Calu3 (cell line): Measurements from ENCODE around the gene LRRC52. TPM values are rescaled to one million over a fixed set of nuclear protein-coding genes. Genes with fewer than 3 reads are reported as not detected.

Experiments used
- Bru-seq: library from RNA; stranded (reverse); fragments of 400-500 nt; gene quantifications from one replicate; lab custom pipeline; 2021; lab: Mats Ljungman, UMichigan
- BruChase-seq, 2 experiments: library from RNA; stranded (reverse); fragments of 400-500 nt; gene quantifications; one replicate each; lab custom pipeline; 2021; lab: Mats Ljungman, UMichigan
- BruUV-seq: library from RNA; stranded (reverse); fragments of 400-500 nt; replicated peaks from 2 replicates; lab custom pipeline; 2021; lab: Mats Ljungman, UMichigan
- CTCF ChIA-PET: fragments of 300-600 bp; sonication (Branson Sonifier 250); formaldehyde crosslinking; loops from one replicate; lab custom pipeline; 2022; ENCODE audit warnings: antibody characterized with exemption; lab: Charles Lee
- DNase-seq: peaks from one replicate; pipeline ENCODE4 v3.0.0; 2022
- H3K27ac Mint-ChIP-seq: one replicate; pipeline ENCODE4 v1.8.0; 2022; ENCODE audit warnings: mixed read lengths; ENCODE audit not compliant: unreplicated experiment
- H3K27me3 Mint-ChIP-seq: one replicate; pipeline ENCODE4 v1.8.0; 2022; ENCODE audit warnings: mixed read lengths; ENCODE audit not compliant: unreplicated experiment
- H3K36me3 Mint-ChIP-seq: one replicate; pipeline ENCODE4 v1.8.0; 2022; ENCODE audit warnings: mild to moderate bottlenecking, moderate library complexity, mixed read lengths; ENCODE audit not compliant: insufficient read depth, unreplicated experiment
- H3K4me1 Mint-ChIP-seq: one replicate; pipeline ENCODE4 v1.8.0; 2022; ENCODE audit warnings: mild to moderate bottlenecking, low read depth, mixed read lengths; ENCODE audit not compliant: unreplicated experiment
- H3K4me3 Mint-ChIP-seq: one replicate; pipeline ENCODE4 v1.8.0; 2022; ENCODE audit warnings: mild to moderate bottlenecking, low read depth, moderate library complexity, mixed read lengths; ENCODE audit not compliant: unreplicated experiment
- H3K9me3 Mint-ChIP-seq: one replicate; pipeline ENCODE4 v1.8.0; 2022; ENCODE audit warnings: low read depth, mixed read lengths; ENCODE audit not compliant: unreplicated experiment
- CTCF ChIP-seq: fragments of 200-600 bp; IDR thresholded peaks from one replicate; pipeline ENCODE4 v1.8.0; 2022; ENCODE audit warnings: antibody characterized with exemption; ENCODE audit not compliant: unreplicated experiment
- intact Hi-C: fragments of 100-400 bp; cut with micrococcal nuclease; formaldehyde crosslinking; loops from one replicate; pipeline ENCODE4 v1.10.0; 2022; ENCODE audit not compliant: unreplicated experiment
- long read RNA-seq: library from polyadenylated mRNA; stranded (forward); transcript quantifications from one replicate; pipeline ENCODE4 v2.0.0, GENCODE V29; 2022
- total RNA-seq: library from RNA; stranded (reverse); gene quantifications from 2 replicates; pipeline ENCODE4 v1.2.3, GENCODE V29; 2022

LRRC52 gene
- not detected in 2 replicates for total RNA-seq
- percentile 5 among the genes with signal in this experiment for Bru-seq, nascent RNA
- not detected for BruChase-seq, experiment 1, labeled RNA remaining after a 6-hour chase
- BruChase-seq, experiment 2, labeled RNA remaining after a 2-hour chase: not detected
- long read RNA-seq: 0 reads

DNA sequence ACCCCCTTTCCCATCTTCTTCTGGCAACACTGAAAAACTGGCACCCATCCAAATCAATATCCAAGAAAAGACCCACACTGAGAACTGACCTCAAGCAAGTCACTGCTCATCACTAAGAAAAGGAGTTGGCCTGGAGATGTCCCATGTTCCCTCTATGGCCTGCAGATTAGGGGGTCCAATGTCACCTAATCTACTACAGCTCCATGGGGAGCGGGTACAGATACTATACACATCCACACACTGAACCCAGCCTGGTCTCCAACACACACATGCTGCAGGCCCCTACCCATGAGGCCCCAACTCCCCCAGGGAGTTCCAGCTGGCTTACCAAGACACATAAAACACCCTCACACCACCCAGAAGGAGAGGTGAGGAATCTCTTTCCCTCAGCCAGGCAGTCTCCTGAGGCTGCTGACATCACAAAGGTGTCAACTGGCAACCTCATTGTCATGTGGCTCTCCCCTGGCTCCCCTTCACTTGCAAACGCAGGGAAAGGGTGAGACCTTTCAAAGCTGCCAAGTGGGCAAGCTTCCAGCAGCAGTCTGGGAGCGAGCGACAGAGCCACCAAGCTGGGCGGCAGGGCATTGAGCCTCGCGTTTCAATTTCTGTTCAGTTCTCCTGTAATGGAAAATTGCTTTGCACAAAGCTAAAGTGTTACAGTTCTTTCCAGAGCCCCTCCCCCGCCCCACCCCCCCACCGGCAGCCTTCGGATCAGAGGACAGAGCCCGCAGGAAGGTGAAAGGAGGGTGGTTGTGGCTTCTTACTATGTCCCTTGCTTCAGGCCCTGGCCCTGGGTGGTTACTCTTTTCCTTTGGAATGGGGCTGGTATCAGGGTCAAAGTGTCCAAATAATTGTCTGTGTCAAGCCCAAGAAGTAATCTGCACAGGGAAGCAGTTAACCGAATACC is at the start of gene LRRC52:
Gene LRRC52 (plus strand): TSS at position 469 of the 907 bp plus-strand sequence. CDS start 297 bp downstream, at position 766.
- Mint-ChIP-seq H3K36me3 (no peaks in the 10 kb centered on the region), H3K27me3 (peaks cover 55% of the 10 kb centered on the region), H3K27ac (peak within 1 kb of the TSS; percentile 36), H3K4me3 (no peak within 1 kb of the TSS), H3K4me1 (peaks cover 14% of the 10 kb centered on the region), H3K9me3 (no peaks in the 10 kb centered on the region)
- peak; percentile 44 for DNase-seq
- CTCF ChIA-PET: no interaction called here
- no TSS peak for BruUV-seq
- no peak for TF ChIP-seq CTCF
- intact Hi-C loops: loop anchor here (2.0 kb wide), 1 partner anchor 27 kb away; no protein-coding TSS in a partner anchor

DNA sequence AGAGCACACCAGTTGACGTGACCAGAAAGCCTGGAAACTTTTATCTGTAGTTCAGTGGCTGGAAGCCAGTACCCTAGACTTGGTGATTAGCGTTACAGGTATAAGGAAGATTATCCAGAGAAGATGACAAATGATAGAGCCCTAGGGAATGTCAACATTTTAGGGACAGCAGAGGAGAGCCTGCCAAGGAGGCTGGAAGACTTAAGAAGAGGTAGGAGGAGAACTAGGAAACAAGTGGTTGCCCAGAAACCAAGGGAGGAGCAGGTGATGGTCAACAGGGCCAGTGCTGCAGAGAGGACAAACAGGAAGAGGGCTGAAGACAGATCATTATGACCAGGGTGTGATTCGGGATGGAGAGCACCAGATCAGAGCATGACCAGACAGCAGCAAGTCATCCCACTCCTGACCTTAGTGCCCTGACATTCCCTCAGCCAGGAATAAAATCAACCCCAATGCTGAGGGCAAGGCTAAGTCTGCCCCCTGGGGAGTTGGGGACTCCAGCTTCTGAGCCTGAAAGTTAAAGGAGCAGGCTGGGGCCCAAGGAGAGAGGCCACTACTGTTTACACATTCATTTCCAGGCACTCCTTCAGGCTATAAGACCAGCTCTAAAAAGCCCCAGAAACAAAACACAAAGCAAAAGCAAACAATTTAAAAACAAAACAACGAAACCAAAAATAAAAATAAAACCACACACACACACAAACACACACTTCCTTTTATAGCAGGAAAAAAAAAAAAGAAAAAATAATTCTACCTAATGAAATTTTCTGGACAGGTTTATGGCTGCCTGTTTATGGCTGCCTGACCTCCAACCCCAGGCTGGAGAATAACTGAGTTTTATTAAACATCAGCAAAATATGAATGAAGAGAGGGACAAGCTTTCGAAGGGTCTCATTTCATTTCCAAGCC is 48.6 kb upstream of the LRRC52 start:
- BruUV-seq: no TSS peak
- intact Hi-C loops: no loop called here
- no peak for DNase-seq
- H3K36me3 Mint-ChIP-seq: no peaks in the 10 kb centered on the region
- H3K9me3 Mint-ChIP-seq: no peaks in the 10 kb centered on the region
- peaks cover 35% of the 10 kb centered on the region for H3K27me3 Mint-ChIP-seq
- no peak overlapping the region for H3K4me3 Mint-ChIP-seq
- CTCF ChIA-PET: interaction anchor here (0.7 kb wide), 1 partner anchor 1795 kb away, joined by 3 read pairs; no protein-coding TSS in a partner anchor
- no peak for TF ChIP-seq CTCF
- no peak overlapping the region for H3K27ac Mint-ChIP-seq
- H3K4me1 Mint-ChIP-seq: no peaks in the 10 kb centered on the region

DNA sequence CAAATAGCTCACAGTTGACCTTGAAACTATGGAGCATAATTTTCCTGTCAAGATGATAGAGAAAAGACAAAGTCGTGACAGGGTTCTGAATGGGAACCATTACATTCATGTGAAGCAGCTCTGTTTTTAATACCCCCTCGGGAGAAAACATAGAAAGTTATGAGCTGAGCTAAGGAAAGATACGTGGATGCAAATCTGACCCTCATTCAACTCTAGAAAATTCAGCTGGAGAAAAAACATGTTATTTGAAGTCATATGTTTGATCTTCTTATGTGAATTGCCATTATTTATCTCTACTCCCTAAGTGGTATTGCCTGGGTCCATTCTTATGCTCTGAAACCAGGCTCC is 48.0 kb upstream of the LRRC52 start:
- H3K36me3 Mint-ChIP-seq: no peaks in the 10 kb centered on the region
- intact Hi-C loops: no loop called here
- no peaks in the 10 kb centered on the region for H3K4me1 Mint-ChIP-seq
- no TSS peak for BruUV-seq
- CTCF ChIA-PET: no interaction called here
- no peaks in the 10 kb centered on the region for H3K9me3 Mint-ChIP-seq
- H3K27me3 Mint-ChIP-seq: peaks cover 41% of the 10 kb centered on the region
- DNase-seq: no peak
- no peak overlapping the region for H3K4me3 Mint-ChIP-seq
- no peak overlapping the region for H3K27ac Mint-ChIP-seq
- no peak for TF ChIP-seq CTCF

GRCh38 chr1:165496501-165496900 is 47.3 kb upstream of the LRRC52 start:
- H3K4me1 Mint-ChIP-seq: no peaks in the 10 kb centered on the region
- TF ChIP-seq CTCF: no peak
- H3K36me3 Mint-ChIP-seq: no peaks in the 10 kb centered on the region
- CTCF ChIA-PET: no interaction called here
- no TSS peak for BruUV-seq
- H3K27me3 Mint-ChIP-seq: peaks cover 48% of the 10 kb centered on the region
- DNase-seq: no peak
- H3K27ac Mint-ChIP-seq: no peak overlapping the region
- H3K9me3 Mint-ChIP-seq: no peaks in the 10 kb centered on the region
- intact Hi-C loops: no loop called here
- no peak overlapping the region for H3K4me3 Mint-ChIP-seq
